H1 (cell line): Measurements from ENCODE around the gene MMUT. TPM values are rescaled to one million over a fixed set of nuclear protein-coding genes. Genes with fewer than 3 reads are reported as not detected.

Experiments used
- CTCF ChIA-PET: fragments of 300-600 bp; sonication (Branson Sonifier 250); formaldehyde crosslinking; loops from one replicate; lab custom pipeline; 2021; ENCODE audit not compliant: partially characterized antibody; lab: Charles Lee
- POLR2A ChIA-PET: fragments of 300-600 bp; sonication (Branson Sonifier 250); formaldehyde crosslinking; loops from one replicate; lab custom pipeline; 2021; ENCODE audit warnings: inconsistent platforms; ENCODE audit not compliant: partially characterized antibody; lab: Charles Lee
- DNase-seq, 2 experiments: peaks; one replicate each; pipeline versions ENCODE4 v3.0.0 to v3.0.0-alpha.2; 2010 to 2022; ENCODE audit warnings: low spot score in 2 of 2, low read depth in 1 of 2, mixed read lengths in 1 of 2
- FAIRE-seq: peaks from 2 replicates; lab custom pipeline; 2011; peaks lifted over from hg19 to GRCh38; lab: Jason Lieb, UNC
- H2AFZ ChIP-seq: 2 replicates; pipeline ENCODE4 v1.8.1; 2012; ENCODE audit warnings: low read length, inconsistent platforms
- H2AK5ac ChIP-seq: 2 replicates; pipeline ENCODE4 v1.6.1; 2013; ENCODE audit warnings: low read depth, low read length
- H2BK120ac ChIP-seq: replicated peaks from 2 replicates; pipeline ENCODE3; 2013; ENCODE audit warnings: low read depth, low read length, inconsistent platforms
- H2BK12ac ChIP-seq: 2 replicates; pipeline ENCODE4 v1.6.1; 2013; ENCODE audit warnings: low read depth, low read length
- H2BK15ac ChIP-seq: 2 replicates; pipeline ENCODE4 v1.6.1; 2013; ENCODE audit warnings: low read length
- H2BK20ac ChIP-seq: 2 replicates; pipeline ENCODE4 v1.6.1; 2013; ENCODE audit warnings: low read length
- H2BK5ac ChIP-seq: 2 replicates; pipeline ENCODE4 v1.6.1; 2013; ENCODE audit warnings: low read depth, low read length
- H3K14ac ChIP-seq: 2 replicates; pipeline ENCODE4 v1.6.1; 2013; ENCODE audit warnings: inconsistent platforms; ENCODE audit not compliant: insufficient read length
- H3K18ac ChIP-seq: 2 replicates; pipeline ENCODE4 v1.6.1; 2013; ENCODE audit warnings: low read length; ENCODE audit errors: extremely low read depth
- H3K23ac ChIP-seq: 2 replicates; pipeline ENCODE4 v1.6.1; 2013; ENCODE audit warnings: inconsistent platforms; ENCODE audit not compliant: insufficient read length
- H3K23me2 ChIP-seq: 2 replicates; pipeline ENCODE4 v1.6.1; 2013; ENCODE audit warnings: low read depth, low read length
- H3K27ac ChIP-seq: 2 replicates; pipeline ENCODE4 v1.6.1; 2011; ENCODE audit warnings: low read depth, low read length, inconsistent platforms
- H3K27me3 ChIP-seq, 4 experiments: replicated peaks in 1 of 4; 1 replicate in 1 of 4; 2 replicates in 3 of 4; pipeline versions ENCODE4 v1.6.1 to v1.8.1; 2011 to 2013; ENCODE audit warnings: low read length in 3 of 4, mild to moderate bottlenecking in 3 of 4, inconsistent platforms in 2 of 4, mixed read lengths in 2 of 4, moderate library complexity in 1 of 4; ENCODE audit not compliant: control insufficient read depth in 3 of 4, insufficient read depth in 3 of 4; ENCODE audit errors: extremely low read depth in 1 of 4
- H3K36me3 ChIP-seq, 4 experiments: 2 replicates each; pipeline versions ENCODE4 v1.6.1 to v1.8.1; 2011 to 2013; ENCODE audit warnings: mild to moderate bottlenecking in 4 of 4, low read length in 3 of 4, moderate library complexity in 2 of 4, control low read depth in 1 of 4, inconsistent platforms in 1 of 4; ENCODE audit not compliant: insufficient read depth in 4 of 4, control insufficient read depth in 2 of 4
- H3K4ac ChIP-seq: replicated peaks from 2 replicates; pipeline ENCODE3; 2013; ENCODE audit warnings: low read length, low read depth, mixed read lengths, inconsistent platforms; ENCODE audit not compliant: insufficient read length
- H3K4me1 ChIP-seq, 4 experiments: replicated peaks in 1 of 4; 1 replicate in 1 of 4; 2 replicates in 3 of 4; pipeline versions ENCODE4 v1.6.1 to v1.8.1; 2011 to 2013; ENCODE audit warnings: low read length in 3 of 4, inconsistent platforms in 2 of 4, mixed read lengths in 1 of 4; ENCODE audit not compliant: insufficient read depth in 4 of 4, control insufficient read depth in 3 of 4
- H3K4me2 ChIP-seq, 2 experiments: 2 replicates each; pipeline versions ENCODE4 v1.6.1 to v1.8.1; 2011 to 2013; ENCODE audit warnings: low read depth in 2 of 2, low read length in 2 of 2, control low read depth in 1 of 2, inconsistent platforms in 1 of 2, mild to moderate bottlenecking in 1 of 2; ENCODE audit not compliant: insufficient read depth in 1 of 2
- H3K4me3 ChIP-seq, 4 experiments: fragments of 200-600, 300-600 bp in 1 of 4; sonication (generic), shearing (Covaris generic), sonication (Bioruptor Twin) in 1 of 4; 2 replicates each; pipeline versions ENCODE4 v1.5.1 to v1.8.1; 2011 to 2016; ENCODE audit warnings: low read length in 4 of 4, low read depth in 3 of 4, control low read depth in 2 of 4, inconsistent platforms in 2 of 4, mild to moderate bottlenecking in 2 of 4, mixed read lengths in 1 of 4, moderate library complexity in 1 of 4; ENCODE audit not compliant: insufficient read depth in 2 of 4; ENCODE audit errors: extremely low read depth in 1 of 4
- H3K56ac ChIP-seq: replicated peaks from 2 replicates; pipeline ENCODE3; 2013; ENCODE audit warnings: low read depth, mild to moderate bottlenecking, mixed read lengths, low read length, inconsistent platforms; ENCODE audit not compliant: insufficient read length
- H3K79me1 ChIP-seq: 2 replicates; pipeline ENCODE4 v1.6.1; 2013; ENCODE audit warnings: low read depth, low read length, control low read depth
- H3K79me2 ChIP-seq, 2 experiments: 2 replicates each; pipeline versions ENCODE4 v1.6.1 to v1.8.1; 2012 to 2013; ENCODE audit warnings: low read length in 2 of 2, mild to moderate bottlenecking in 2 of 2, inconsistent platforms in 1 of 2; ENCODE audit not compliant: insufficient read depth in 2 of 2, control insufficient read depth in 1 of 2
- H3K9ac ChIP-seq, 4 experiments: replicated peaks in 1 of 4; 1 replicate in 1 of 4; 2 replicates in 3 of 4; pipeline versions ENCODE4 v1.6.1 to v1.8.1; 2011 to 2013; ENCODE audit warnings: low read depth in 3 of 4, low read length in 3 of 4, control low read depth in 2 of 4, mild to moderate bottlenecking in 2 of 4, moderate library complexity in 2 of 4, inconsistent platforms in 1 of 4; ENCODE audit errors: extremely low read depth in 1 of 4
- H3K9me3 ChIP-seq, 2 experiments: 2 replicates each; pipeline versions ENCODE4 v1.6.1 to v1.8.1; 2012 to 2013; ENCODE audit warnings: mild to moderate bottlenecking in 2 of 2, moderate library complexity in 2 of 2, control low read depth in 1 of 2, inconsistent platforms in 1 of 2, low read depth in 1 of 2, low read length in 1 of 2, mixed read lengths in 1 of 2; ENCODE audit not compliant: insufficient read depth in 2 of 2
- H4K20me1 ChIP-seq, 2 experiments: replicated peaks in 1 of 2; 2 replicates each; pipeline versions ENCODE3 to v1.8.1; 2011 to 2013; ENCODE audit warnings: inconsistent platforms in 2 of 2, low read length in 2 of 2, mild to moderate bottlenecking in 1 of 2; ENCODE audit not compliant: insufficient read depth in 2 of 2, control insufficient read depth in 1 of 2
- H4K5ac ChIP-seq: 2 replicates; pipeline ENCODE4 v1.6.1; 2013; ENCODE audit warnings: low read length, low read depth, mixed read lengths, inconsistent platforms; ENCODE audit not compliant: insufficient read length
- H4K8ac ChIP-seq: 2 replicates; pipeline ENCODE4 v1.8.0; 2013; ENCODE audit warnings: mild to moderate bottlenecking, moderate library complexity, low read length, inconsistent platforms; ENCODE audit not compliant: insufficient read depth; ENCODE audit errors: extremely low read depth
- H4K91ac ChIP-seq: replicated peaks from 2 replicates; pipeline ENCODE3; 2013; ENCODE audit warnings: low read length, mixed read lengths, inconsistent platforms; ENCODE audit not compliant: insufficient read length
- RBBP5 ChIP-seq: IDR thresholded peaks from 2 replicates; pipeline ENCODE4 v1.7.1; 2012; ENCODE audit warnings: low read depth, mild to moderate bottlenecking, inconsistent platforms, low read length, moderate library complexity, borderline replicate concordance
- WGBS, 2 experiments: shearing (Covaris generic) in 1 of 2; methylation state at CpG; one replicate each; pipeline versions ENCODE4 v1.1.6 to v1.1.7; 2013 to 2015; ENCODE audit warnings: low lambda C conversion rate in 2 of 2, mixed read lengths in 2 of 2, inconsistent platforms in 1 of 2, low coverage in 1 of 2, missing lambda C conversion rate in 1 of 2; ENCODE audit not compliant: insufficient replicate concordance in 2 of 2, insufficient coverage in 1 of 2, insufficient read length in 1 of 2; ENCODE audit errors: extremely low coverage in 1 of 2, missing lambda C conversion rate in 1 of 2; 5-methylcytosine and 5-hydroxymethylcytosine counted together
- polyA plus RNA-seq, 7 experiments: library from polyadenylated mRNA; depleted of rRNA in 3 of 7; stranded (reverse) in 5 of 7; unstranded in 2 of 7; fragments of >200 nt in 5 of 7; fragments of 200-250 nt in 2 of 7; gene quantifications; 1 replicate in 5 of 7; 2 replicates in 1 of 7; 4 replicates in 1 of 7; pipeline versions ENCODE4 v1.2.1 to v1.2.3, GENCODE V29; 2011 to 2013; ENCODE audit warnings: missing spikeins in 2 of 7, mixed read lengths in 2 of 7
- total RNA-seq: library from RNA; stranded (reverse); fragmentation: NEBNext Ultra II Directional; extraction: Animal tissue kit (Norgen Biotek cat#: 25700); gene quantifications from 2 replicates; pipeline ENCODE4 v1.2.1, GENCODE V29; 2021

Gene MMUT
- total and polyA plus RNA-seq, 2 of the 8 experiments (the other 6 are each of a cell fraction or from before 2014, with no cell fraction given) = 5.2 to 13.0 TPM

DNA sequence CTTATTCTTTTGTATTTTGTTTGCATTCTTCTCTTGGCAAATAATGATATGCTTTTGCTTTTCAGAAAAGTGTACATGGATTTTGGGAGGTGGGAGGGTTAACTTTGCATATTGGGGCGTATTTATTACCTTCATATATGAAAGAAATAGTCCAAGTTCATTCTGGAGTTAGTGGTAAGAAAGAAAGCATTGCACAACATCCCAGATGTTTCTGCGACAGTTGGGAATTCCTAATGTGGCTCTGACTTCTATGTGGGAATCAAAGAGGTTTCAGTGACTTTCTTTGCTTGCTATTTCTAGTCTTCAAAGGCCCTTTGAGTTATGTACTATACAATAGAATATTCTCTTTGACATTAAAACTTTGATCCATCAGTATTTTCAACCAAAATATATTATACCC, 78.1 kb downstream of the MMUT start:
- Histone ChIP-seq H3K9me3 (peaks cover 0 to 6% of the 10 kb centered on the region in 2 experiments; a peak in 2 of 4 replicates), H3K4me2 (no peak overlapping the region), H3K56ac (no peak overlapping the region), H3K27ac (no peak overlapping the region), H2BK5ac (no peak overlapping the region), H2BK15ac (no peak overlapping the region), H3K23me2 (no peaks in the 10 kb centered on the region), H3K18ac (no peak overlapping the region), H4K8ac (no peak overlapping the region), H3K36me3 (no peaks in the 10 kb centered on the region), H3K27me3 (no peaks in the 10 kb centered on the region), H3K4ac (no peak overlapping the region), H2BK12ac (no peak overlapping the region), H3K79me2 (no peaks in the 10 kb centered on the region), H3K23ac (no peak overlapping the region), H2AFZ (no peak overlapping the region), H4K91ac (no peak overlapping the region), H2BK20ac (no peak overlapping the region), H3K79me1 (no peaks in the 10 kb centered on the region), H3K4me1 (no peaks in the 10 kb centered on the region), H3K9ac (no peak overlapping the region), H2AK5ac (no peak overlapping the region), H3K4me3 (no peak overlapping the region), H4K5ac (no peak overlapping the region), H3K14ac (no peak overlapping the region), H2BK120ac (no peak overlapping the region), H4K20me1 (no peaks in the 10 kb centered on the region)
- CTCF ChIA-PET = no interaction called here
- DNase-seq (no peak), FAIRE-seq (no peak)
- WGBS, 2 experiments = 95% methylated on average over 2 of the region's 2 CpGs; no CpG with 5 or more reads in 1 of the 2 experiments
- TF ChIP-seq RBBP5 = no peak
- POLR2A ChIA-PET = no interaction called here

Other genes with a start within 250 kb of the MMUT start
- gene CENPQ, start 117 bp upstream of the MMUT start, total RNA-seq = 19.6 and 19.7 TPM in 2 replicates
- gene CENPQ, start 117 bp upstream of the MMUT start, polyA plus RNA-seq (2011; rRNA removed) = 4.3 and 9.4 TPM in 2 replicates
- not detected in 2 replicates for gene GLYATL3, start 36.7 kb upstream of the MMUT start, total RNA-seq
- gene GLYATL3, start 36.7 kb upstream of the MMUT start, polyA plus RNA-seq (2011; rRNA removed) = not detected in 2 replicates
- 16.1 and 17.6 TPM in 2 replicates for gene C6orf141, start 87.4 kb upstream of the MMUT start, total RNA-seq
- 5.9 and 7.6 TPM in 2 replicates for gene C6orf141, start 87.4 kb upstream of the MMUT start, polyA plus RNA-seq (2011; rRNA removed)
- not detected in 2 replicates for gene RHAG, start 173.6 kb upstream of the MMUT start, total RNA-seq
- gene RHAG, start 173.6 kb upstream of the MMUT start, polyA plus RNA-seq (2011; rRNA removed) = not detected in 2 replicates